Breast epithelium (tissue), 3 donors: Measurements from ENCODE around the gene NGFR.

Experiments
- CTCF ChIP-seq, 3 donors: fragments of 450-650 bp; IDR thresholded peaks; one replicate each; pipeline ENCODE4 v1.5.1; 2016 to 2017; ENCODE audit warnings: antibody characterized with exemption in 3 of 3, mild to moderate bottlenecking in 3 of 3, moderate library complexity in 3 of 3
- POLR2AphosphoS5 ChIP-seq, 3 donors: sonication (generic); formaldehyde crosslinking; IDR thresholded peaks; one replicate each; pipeline ENCODE4 v1.6.1; 2017; ENCODE audit warnings: antibody characterized with exemption in 3 of 3

- TF ChIP-seq POLR2AphosphoS5 (IDR thresholded peaks at IDR 0.05) (no peak), CTCF (IDR thresholded peaks at IDR 0.05) (no peak)
These were observed 23.9 kb upstream of the NGFR start for GRCh38 chr17:49471089-49471683.
